ENCODE measurements around the gene CAMK2D. TPM values are rescaled to one million over a fixed set of nuclear protein-coding genes. Genes with fewer than 3 reads are reported as not detected.

Gene CAMK2D
- total RNA-seq, 1 experiment from 2014 or later: 9.0 TPM

GRCh38 chr4:113614414-113614813, 147.1 kb downstream of the CAMK2D start:
- Mint-ChIP-seq H3K27ac (no peak overlapping the region), H3K9me3 (no peaks in the 10 kb centered on the region), H3K36me3 (ENCODE audit: insufficient read depth in 1 of 3, low read depth in 3 of 3) (no peaks in the 10 kb centered on the region), H3K4me3 (no peak overlapping the region), H3K4me1 (no peaks in the 10 kb centered on the region), H3K27me3 (ENCODE audit: low read depth) (no peaks in the 10 kb centered on the region)
- no peak for DNase-seq
- Histone ChIP-seq H2AFZ (ENCODE audit: low read length) (no peak overlapping the region), H2BK15ac (ENCODE audit: low read depth, low read length) (no peak overlapping the region), H3K4ac (ENCODE audit: low read depth, low read length) (no peak overlapping the region), H3K9ac (ENCODE audit: extremely low read depth, insufficient read length, low read length) (no peak overlapping the region), H3K56ac (ENCODE audit: insufficient read length, low read depth, low read length) (no peak overlapping the region), H4K91ac (ENCODE audit: insufficient read length, low read depth, low read length) (no peak overlapping the region), H3K79me2 (ENCODE audit: insufficient read depth, low read length) (no peaks in the 10 kb centered on the region), H3K4me2 (ENCODE audit: insufficient read depth, insufficient read length, low read length) (no peak overlapping the region), H2BK120ac (ENCODE audit: low read depth, low read length, poor library complexity, severe bottlenecking) (no peak overlapping the region), H2BK20ac (ENCODE audit: low read depth, low read length, poor library complexity, severe bottlenecking) (no peak overlapping the region), H2BK5ac (ENCODE audit: insufficient read length, low read length) (no peak overlapping the region), H3K79me1 (ENCODE audit: insufficient read depth, low read depth, low read length, poor library complexity, severe bottlenecking) (no peaks in the 10 kb centered on the region), H3K27ac (ENCODE audit: insufficient read length, low read depth, low read length) (no peak overlapping the region), H2BK12ac (ENCODE audit: insufficient read length, low read depth, low read length) (no peak overlapping the region), H3K9me3 (ENCODE audit: control insufficient read depth, low read depth, low read length) (no peaks in the 10 kb centered on the region), H3K18ac (ENCODE audit: insufficient read length, low read depth, low read length) (no peak overlapping the region), H3K14ac (ENCODE audit: insufficient read depth, low read length) (no peak overlapping the region), H3K23ac (ENCODE audit: insufficient read length, low read depth, low read length) (no peak overlapping the region), H3K23me2 (ENCODE audit: insufficient read length, low read depth, low read length, poor library complexity, severe bottlenecking) (no peaks in the 10 kb centered on the region), H3K4me1 (ENCODE audit: insufficient read depth, low read length) (no peaks in the 10 kb centered on the region), H2AK5ac (ENCODE audit: insufficient read length, low read length) (no peak overlapping the region), H3K27me3 (ENCODE audit: insufficient read depth, low read length) (no peaks in the 10 kb centered on the region), H4K5ac (ENCODE audit: insufficient read length, low read depth, low read length) (no peak overlapping the region), H4K20me1 (ENCODE audit: control insufficient read depth, insufficient read depth, insufficient read length) (no peaks in the 10 kb centered on the region), H3T11ph (ENCODE audit: low read length) (no peak overlapping the region), H4K8ac (replicated peaks; ENCODE audit: insufficient read length, low read depth, low read length) (no peak overlapping the region)
- WGBS (ENCODE audit: extremely low coverage, insufficient read length, low lambda C conversion rate): no CpG with 5 or more reads among the region's 2 CpGs
- TF ChIP-seq, protein P1, sequence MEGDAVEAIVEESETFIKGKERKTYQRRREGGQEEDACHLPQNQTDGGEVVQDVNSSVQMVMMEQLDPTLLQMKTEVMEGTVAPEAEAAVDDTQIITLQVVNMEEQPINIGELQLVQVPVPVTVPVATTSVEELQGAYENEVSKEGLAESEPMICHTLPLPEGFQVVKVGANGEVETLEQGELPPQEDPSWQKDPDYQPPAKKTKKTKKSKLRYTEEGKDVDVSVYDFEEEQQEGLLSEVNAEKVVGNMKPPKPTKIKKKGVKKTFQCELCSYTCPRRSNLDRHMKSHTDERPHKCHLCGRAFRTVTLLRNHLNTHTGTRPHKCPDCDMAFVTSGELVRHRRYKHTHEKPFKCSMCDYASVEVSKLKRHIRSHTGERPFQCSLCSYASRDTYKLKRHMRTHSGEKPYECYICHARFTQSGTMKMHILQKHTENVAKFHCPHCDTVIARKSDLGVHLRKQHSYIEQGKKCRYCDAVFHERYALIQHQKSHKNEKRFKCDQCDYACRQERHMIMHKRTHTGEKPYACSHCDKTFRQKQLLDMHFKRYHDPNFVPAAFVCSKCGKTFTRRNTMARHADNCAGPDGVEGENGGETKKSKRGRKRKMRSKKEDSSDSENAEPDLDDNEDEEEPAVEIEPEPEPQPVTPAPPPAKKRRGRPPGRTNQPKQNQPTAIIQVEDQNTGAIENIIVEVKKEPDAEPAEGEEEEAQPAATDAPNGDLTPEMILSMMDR (conservative IDR thresholded peaks at IDR 0.05): no peak
